Neural crest cell (in vitro differentiated cells): ENCODE measurements around the gene NDUFA3. TPM values are rescaled to one million over a fixed set of nuclear protein-coding genes. Genes with fewer than 3 reads are reported as not detected.

ENCODE experiments used
- DNase-seq: peaks from one replicate; pipeline ENCODE4 v3.0.0; 2021; ENCODE audit warnings: low read depth, mixed read lengths, low spot score
- H3K27ac Mint-ChIP-seq: one replicate; pipeline ENCODE4 v1.8.0; 2021; ENCODE audit warnings: mild to moderate bottlenecking, mixed read lengths; ENCODE audit not compliant: unreplicated experiment
- H3K27me3 Mint-ChIP-seq: 2 replicates; pipeline ENCODE4 v1.8.0; 2021; ENCODE audit warnings: low read depth, mild to moderate bottlenecking, mixed read lengths
- H3K36me3 Mint-ChIP-seq: 2 replicates; pipeline ENCODE4 v1.8.0; 2021; ENCODE audit warnings: low read depth, mild to moderate bottlenecking, mixed read lengths
- H3K4me1 Mint-ChIP-seq: 2 replicates; pipeline ENCODE4 v1.8.0; 2021; ENCODE audit warnings: mixed read lengths
- H3K4me3 Mint-ChIP-seq: one replicate; pipeline ENCODE4 v1.8.0; 2021; ENCODE audit warnings: mild to moderate bottlenecking, mixed read lengths
- H3K9me3 Mint-ChIP-seq: 2 replicates; pipeline ENCODE4 v1.8.0; 2021; ENCODE audit warnings: mixed read lengths
- total RNA-seq: library from RNA; stranded (reverse); gene quantifications from 2 replicates; pipeline ENCODE4 v1.2.1, GENCODE V29; 2021
- TF ChIP-seq, protein P1 (sequence below): fragments of 200-600 bp; sonication (generic); conservative IDR thresholded peaks from 2 replicates; pipeline ENCODE4 v1.5.0; 2021; ENCODE audit warnings: antibody characterized with exemption, mild to moderate bottlenecking

NDUFA3 gene
- total RNA-seq, 1 donor from 2014 or later: 131 TPM

DNA sequence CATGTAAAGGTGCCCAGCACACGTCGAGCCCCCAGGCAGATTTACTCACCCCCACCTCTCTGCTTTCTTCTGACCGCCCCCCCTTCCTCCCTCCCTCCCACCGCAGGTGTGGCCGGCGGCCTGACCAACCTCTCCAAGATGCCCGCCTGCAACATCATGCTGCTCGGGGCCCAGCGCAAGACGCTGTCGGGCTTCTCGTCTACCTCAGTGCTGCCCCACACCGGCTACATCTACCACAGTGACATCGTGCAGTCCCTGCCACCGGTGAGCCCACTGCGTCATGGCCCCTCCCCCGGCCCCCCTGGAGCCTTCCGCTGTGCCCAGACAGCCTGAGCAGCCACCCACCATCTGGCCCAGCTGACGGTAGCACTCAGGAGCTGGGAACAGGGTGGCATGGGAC is 21.7 kb downstream of the NDUFA3 start:
- Mint-ChIP-seq H3K27ac (no peak overlapping the region), H3K27me3 (no peaks in the 10 kb centered on the region), H3K9me3 (no peaks in the 10 kb centered on the region), H3K4me3 (no peak overlapping the region), H3K36me3 (no peaks in the 10 kb centered on the region), H3K4me1 (no peaks in the 10 kb centered on the region)
- TF ChIP-seq, protein P1, sequence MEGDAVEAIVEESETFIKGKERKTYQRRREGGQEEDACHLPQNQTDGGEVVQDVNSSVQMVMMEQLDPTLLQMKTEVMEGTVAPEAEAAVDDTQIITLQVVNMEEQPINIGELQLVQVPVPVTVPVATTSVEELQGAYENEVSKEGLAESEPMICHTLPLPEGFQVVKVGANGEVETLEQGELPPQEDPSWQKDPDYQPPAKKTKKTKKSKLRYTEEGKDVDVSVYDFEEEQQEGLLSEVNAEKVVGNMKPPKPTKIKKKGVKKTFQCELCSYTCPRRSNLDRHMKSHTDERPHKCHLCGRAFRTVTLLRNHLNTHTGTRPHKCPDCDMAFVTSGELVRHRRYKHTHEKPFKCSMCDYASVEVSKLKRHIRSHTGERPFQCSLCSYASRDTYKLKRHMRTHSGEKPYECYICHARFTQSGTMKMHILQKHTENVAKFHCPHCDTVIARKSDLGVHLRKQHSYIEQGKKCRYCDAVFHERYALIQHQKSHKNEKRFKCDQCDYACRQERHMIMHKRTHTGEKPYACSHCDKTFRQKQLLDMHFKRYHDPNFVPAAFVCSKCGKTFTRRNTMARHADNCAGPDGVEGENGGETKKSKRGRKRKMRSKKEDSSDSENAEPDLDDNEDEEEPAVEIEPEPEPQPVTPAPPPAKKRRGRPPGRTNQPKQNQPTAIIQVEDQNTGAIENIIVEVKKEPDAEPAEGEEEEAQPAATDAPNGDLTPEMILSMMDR: no peak
- DNase-seq: no peak

DNA sequence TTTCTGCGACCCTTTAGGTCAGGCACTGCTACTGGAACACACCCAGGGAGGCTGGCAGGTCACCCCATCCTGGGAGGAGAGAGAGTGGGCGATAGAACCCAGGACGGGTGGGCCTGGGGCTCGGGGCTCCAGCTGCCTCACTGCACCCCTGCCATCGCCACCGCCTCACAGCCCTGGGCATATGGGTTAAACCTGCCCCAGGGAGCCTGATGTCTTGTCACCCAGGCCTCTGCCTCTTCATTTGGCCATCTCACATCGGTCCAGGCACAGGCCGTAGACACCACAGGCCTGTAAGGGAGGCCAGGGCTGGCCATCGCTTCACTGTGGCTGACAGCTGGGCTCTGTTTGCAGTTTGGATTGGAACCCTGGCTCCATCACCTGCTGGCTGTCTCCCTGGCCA is 23.1 kb downstream of the NDUFA3 start:
- H3K27ac Mint-ChIP-seq: no peak overlapping the region
- no peaks in the 10 kb centered on the region for H3K4me1 Mint-ChIP-seq
- TF ChIP-seq, protein P1: no peak
- H3K4me3 Mint-ChIP-seq: no peak overlapping the region
- no peak for DNase-seq
- no peaks in the 10 kb centered on the region for H3K36me3 Mint-ChIP-seq
- H3K27me3 Mint-ChIP-seq: no peaks in the 10 kb centered on the region
- H3K9me3 Mint-ChIP-seq: no peaks in the 10 kb centered on the region

DNA sequence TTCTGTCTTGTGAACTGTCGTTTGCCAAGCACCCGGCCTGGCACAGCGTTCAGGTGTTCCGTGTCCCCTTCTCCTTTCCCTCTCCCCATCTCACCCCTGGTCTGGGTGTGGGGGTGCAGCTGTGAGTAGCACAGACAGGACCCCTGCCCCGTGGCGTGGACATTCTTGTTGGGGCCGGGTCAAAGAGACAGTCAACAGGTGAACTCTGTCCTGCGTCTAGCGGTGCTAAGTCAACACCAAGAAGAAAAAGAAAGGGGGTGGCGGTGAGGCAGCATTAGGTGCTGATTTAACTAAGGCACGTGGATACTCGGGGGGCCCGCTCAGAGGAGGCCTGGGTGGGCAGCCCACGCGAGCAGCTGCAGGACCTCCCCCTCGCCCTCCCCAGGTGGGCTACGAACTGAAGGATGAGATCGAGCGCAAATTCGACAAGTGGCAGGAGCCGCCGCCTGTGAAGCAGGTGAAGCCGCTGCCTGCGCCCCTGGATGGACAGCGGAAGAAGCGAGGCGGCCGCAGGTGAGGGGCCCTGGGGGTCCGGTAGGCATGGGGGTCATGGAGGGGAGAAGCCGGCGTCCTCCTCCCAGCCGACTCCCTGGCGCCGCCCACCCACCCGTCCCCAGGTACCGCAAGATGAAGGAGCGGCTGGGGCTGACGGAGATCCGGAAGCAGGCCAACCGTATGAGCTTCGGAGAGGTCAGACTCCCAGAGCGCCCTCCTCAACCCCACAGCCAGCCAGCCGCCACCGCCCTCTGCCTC is 25.2 kb downstream of the NDUFA3 start:
- no peak for DNase-seq
- H3K9me3 Mint-ChIP-seq: no peaks in the 10 kb centered on the region
- TF ChIP-seq, protein P1: no peak
- H3K36me3 Mint-ChIP-seq: no peaks in the 10 kb centered on the region
- no peaks in the 10 kb centered on the region for H3K4me1 Mint-ChIP-seq
- H3K27ac Mint-ChIP-seq: no peak overlapping the region
- H3K27me3 Mint-ChIP-seq: no peaks in the 10 kb centered on the region
- no peak overlapping the region for H3K4me3 Mint-ChIP-seq

DNA sequence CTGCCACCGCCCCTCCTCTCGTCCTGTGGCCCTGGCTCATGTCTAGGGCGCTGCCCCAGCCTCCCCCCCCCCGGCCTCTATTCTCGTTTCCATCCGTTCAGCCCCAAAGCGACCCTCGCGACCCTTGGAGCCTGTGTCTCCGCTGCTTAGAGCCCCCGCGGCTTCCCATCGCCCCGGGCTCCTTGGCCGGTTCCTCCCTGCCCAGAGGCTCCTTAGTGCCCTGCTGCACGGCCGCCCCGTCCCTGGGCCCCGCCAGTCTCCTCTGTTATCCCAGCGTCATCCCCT is 25.7 kb downstream of the NDUFA3 start:
- TF ChIP-seq, protein P1: no peak
- DNase-seq: no peak
- Mint-ChIP-seq H3K4me1 (no peaks in the 10 kb centered on the region), H3K27me3 (no peaks in the 10 kb centered on the region), H3K27ac (no peak overlapping the region), H3K4me3 (no peak overlapping the region), H3K36me3 (no peaks in the 10 kb centered on the region), H3K9me3 (no peaks in the 10 kb centered on the region)

DNA sequence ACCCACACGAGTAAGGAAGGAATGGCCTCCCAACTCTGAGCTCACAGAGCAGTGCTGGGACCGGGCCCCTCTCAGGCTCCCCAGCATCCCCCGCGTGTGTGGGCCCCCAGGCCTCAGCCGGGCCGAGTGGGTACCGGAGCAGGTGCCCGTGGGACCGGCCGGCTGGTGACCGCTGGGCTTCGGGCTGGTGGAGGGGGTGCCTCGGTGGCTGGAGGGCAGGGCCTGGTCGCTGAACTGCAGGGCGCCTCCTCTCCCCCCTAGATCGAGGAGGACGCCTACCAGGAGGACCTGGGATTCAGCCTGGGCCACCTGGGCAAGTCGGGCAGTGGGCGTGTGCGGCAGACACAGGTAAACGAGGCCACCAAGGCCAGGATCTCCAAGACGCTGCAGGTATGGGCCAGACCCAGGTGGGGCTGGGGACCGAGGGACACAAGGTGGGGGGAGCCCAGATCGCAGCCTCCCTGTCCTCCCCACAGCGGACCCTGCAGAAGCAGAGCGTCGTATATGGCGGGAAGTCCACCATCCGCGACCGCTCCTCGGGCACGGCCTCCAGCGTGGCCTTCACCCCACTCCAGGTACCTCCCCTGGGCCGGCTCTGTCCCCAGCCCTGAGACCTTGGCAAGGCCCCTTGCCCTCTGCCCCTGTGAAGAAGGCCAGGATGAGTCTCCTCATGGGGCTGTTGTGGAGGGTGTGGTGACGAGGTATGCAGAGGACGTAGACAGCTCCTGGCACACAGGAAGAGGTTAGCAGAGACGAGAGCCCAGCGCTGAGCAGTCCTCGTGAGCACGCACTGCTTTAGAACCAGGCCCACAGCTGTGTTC is 26.4 kb downstream of the NDUFA3 start:
- Mint-ChIP-seq H3K4me1 (no peaks in the 10 kb centered on the region), H3K27ac (no peak overlapping the region), H3K9me3 (no peaks in the 10 kb centered on the region), H3K27me3 (no peaks in the 10 kb centered on the region), H3K36me3 (no peaks in the 10 kb centered on the region), H3K4me3 (no peak overlapping the region)
- DNase-seq: no peak
- TF ChIP-seq, protein P1: no peak
